Mucosa of stomach (tissue), 1 donor: ENCODE measurements around the gene FGF3.

Experiments
- H3K27me3 ChIP-seq: one replicate; pipeline ENCODE4 v1.7.0; 2013; ENCODE audit warnings: mild to moderate bottlenecking, low read length; ENCODE audit not compliant: control insufficient read depth, insufficient read depth
- H3K36me3 ChIP-seq: one replicate; pipeline ENCODE4 v1.7.0; 2013; ENCODE audit warnings: low read length; ENCODE audit not compliant: control insufficient read depth, insufficient read depth
- H3K4me1 ChIP-seq: one replicate; pipeline ENCODE4 v1.7.0; 2013; ENCODE audit warnings: mild to moderate bottlenecking, low read length; ENCODE audit not compliant: control insufficient read depth, insufficient read depth
- H3K4me3 ChIP-seq: one replicate; pipeline ENCODE4 v1.7.0; 2013; ENCODE audit warnings: low read length
- H3K9ac ChIP-seq: one replicate; pipeline ENCODE4 v1.7.0; 2013; ENCODE audit warnings: mild to moderate bottlenecking, low read length, moderate library complexity
- H3K9me3 ChIP-seq: one replicate; pipeline ENCODE4 v1.7.0; 2013; ENCODE audit warnings: mild to moderate bottlenecking, low read length, moderate library complexity; ENCODE audit not compliant: control insufficient read depth
- donor health status: Pancreatic carcinoma.

Gene FGF3

DNA sequence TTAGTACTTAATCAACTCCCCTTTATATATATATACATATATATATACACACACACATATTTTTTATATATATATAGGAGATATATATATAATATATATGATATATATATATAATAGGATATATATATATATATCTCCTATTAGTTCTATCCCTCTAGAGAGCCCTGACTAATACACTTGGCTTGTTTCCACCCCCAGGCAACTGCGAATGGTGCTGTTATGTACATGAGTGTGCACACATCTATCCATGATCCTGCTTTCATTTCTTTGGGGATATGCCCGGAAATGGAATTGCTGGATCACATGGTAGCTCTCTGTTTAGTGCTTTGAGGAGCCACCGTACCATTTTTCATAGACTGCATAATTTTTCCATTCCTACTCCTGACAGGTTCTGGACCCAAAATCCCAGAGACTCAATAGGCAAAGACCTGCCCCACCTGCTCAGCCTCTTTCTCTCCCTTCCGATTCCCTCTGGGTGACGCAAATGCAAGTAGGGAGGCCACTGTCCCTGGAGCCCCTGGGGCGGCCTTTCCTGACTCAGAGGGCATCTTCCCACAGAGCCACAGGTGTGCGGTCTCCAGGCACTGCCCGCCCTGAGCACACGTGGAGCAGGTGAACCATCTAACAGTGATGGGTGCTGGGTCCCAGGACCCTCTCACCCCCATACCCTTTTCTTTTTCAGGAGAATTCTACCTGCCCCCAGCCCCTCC lies 12.0 kb downstream of the FGF3 start:
- Histone ChIP-seq H3K27me3 (peaks cover 17% of the 10 kb centered on the region), H3K4me1 (no peaks in the 10 kb centered on the region), H3K4me3 (no peak overlapping the region), H3K36me3 (no peaks in the 10 kb centered on the region), H3K9me3 (no peaks in the 10 kb centered on the region), H3K9ac (no peak overlapping the region)

DNA sequence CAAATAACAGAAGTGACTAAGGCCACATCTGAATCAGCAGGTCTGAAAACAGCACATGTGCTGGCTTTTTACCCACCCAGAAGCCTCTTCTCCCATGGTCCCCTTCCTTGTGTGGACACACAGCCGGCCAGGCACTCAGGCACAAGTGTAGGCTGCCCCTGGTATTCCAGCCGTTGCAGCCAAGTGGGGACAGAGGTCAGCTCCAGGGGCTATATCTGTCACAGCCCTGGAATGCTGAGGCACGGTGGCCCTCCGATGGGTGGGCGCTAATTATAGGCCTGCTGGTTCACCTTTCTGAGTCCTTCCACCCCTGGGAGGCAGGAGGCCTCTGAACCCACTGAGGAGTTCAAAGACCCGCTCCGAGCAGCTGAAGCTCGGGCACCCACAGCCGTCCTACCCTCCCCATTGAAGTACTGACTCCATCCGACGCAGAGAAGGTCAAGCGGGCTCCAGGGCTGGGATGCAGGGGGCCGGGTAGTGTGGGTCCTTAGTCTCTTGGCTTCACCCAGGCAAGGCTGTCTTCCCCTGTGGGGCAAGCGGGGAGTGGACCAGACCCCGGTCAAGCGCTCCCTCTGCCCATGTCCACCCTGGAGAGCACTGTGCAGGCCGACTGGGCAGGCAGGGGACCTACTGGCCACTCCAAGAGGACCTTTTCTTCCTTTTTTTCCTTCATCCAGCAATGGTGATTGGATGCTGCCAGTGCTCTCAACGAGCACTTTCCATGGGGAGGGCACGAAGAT lies 14.3 kb downstream of the FGF3 start:
- H3K4me1 ChIP-seq, result no peaks in the 10 kb centered on the region
- H3K9ac ChIP-seq, result no peak overlapping the region
- no peak overlapping the region for H3K4me3 ChIP-seq
- H3K36me3 ChIP-seq, result no peaks in the 10 kb centered on the region
- no peaks in the 10 kb centered on the region for H3K9me3 ChIP-seq
- H3K27me3 ChIP-seq, result peaks cover 5% of the 10 kb centered on the region

DNA sequence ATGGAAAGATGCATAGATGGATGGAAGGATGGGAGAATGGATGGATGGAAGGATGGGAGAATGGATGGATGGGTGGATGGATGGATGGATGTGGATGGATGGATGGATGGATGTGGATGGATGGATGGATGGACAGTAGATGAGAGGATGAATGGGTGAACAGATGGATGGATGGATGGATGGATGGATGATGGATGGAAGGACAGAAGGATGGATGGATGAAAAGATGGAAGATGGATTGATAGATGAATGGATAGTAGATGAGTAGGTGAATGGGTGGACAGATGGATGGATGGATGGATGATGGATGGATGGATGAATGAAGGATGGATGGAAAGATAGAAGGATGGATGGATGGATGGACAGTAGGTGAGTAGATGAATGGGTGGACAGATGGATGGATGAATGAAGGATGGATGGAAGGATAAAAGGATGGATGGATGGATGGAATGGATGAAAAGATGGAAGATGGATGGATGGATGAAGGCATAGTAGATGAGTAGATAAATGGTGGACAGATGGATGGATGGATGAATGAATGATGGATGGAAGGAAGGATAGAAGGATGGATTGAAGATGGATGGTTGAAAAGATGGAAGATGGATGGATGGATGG lies 15.5 kb downstream of the FGF3 start:
- Histone ChIP-seq H3K4me1 (no peaks in the 10 kb centered on the region), H3K9me3 (no peaks in the 10 kb centered on the region), H3K4me3 (no peak overlapping the region), H3K27me3 (peaks cover 5% of the 10 kb centered on the region), H3K9ac (no peak overlapping the region), H3K36me3 (no peaks in the 10 kb centered on the region)

DNA sequence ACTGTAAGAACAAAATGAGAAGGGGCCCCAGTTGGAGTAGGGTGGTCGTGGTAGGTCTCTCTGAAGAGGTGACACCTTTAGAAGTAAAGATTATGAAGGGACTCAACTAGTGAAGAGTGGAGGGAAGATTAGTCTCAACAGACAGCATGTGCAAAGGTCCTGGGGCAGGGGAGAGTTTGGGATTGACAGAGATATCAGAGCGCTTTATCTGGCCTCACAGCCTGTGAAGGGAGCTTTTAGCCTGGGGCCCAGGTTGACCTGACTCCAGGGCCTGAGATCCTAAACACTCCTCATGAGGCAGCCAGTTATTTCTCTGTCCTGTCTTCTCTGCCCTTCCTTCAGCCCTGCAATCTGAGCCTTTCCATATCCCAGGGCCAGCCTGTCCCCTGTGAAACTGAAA lies 16.2 kb downstream of the FGF3 start:
- peaks cover 4% of the 10 kb centered on the region for H3K27me3 ChIP-seq

DNA sequence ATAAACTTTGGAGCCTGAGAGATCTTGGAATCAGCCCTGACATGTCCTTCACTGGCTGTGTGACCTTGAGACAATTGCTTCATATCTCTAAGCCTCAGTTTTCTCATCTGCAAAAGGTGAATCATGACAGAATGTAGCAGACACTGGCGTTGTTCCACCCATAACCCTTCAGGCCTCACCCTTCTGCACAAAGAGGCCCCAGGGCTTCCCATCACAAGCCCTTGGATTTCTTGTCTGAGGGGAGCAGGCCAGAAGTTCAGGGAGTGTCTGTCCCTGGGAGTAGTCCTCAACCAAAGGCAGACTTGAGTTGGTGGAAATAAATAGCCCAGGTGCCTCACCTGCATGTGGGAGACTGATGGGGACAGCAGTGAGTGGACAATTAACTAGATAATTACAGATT lies 16.6 kb downstream of the FGF3 start:
- no peak overlapping the region for H3K4me3 ChIP-seq
- no peaks in the 10 kb centered on the region for H3K4me1 ChIP-seq
- H3K27me3 ChIP-seq, result peaks cover 6% of the 10 kb centered on the region
- H3K36me3 ChIP-seq, result no peaks in the 10 kb centered on the region
- H3K9me3 ChIP-seq, result no peaks in the 10 kb centered on the region
- H3K9ac ChIP-seq, result no peak overlapping the region

More for the DNA sequence above, 16.2 kb downstream of the FGF3 start:
- no peak overlapping the region for H3K4me3 ChIP-seq
- no peaks in the 10 kb centered on the region for H3K9me3 ChIP-seq
- H3K36me3 ChIP-seq, result no peaks in the 10 kb centered on the region
- no peaks in the 10 kb centered on the region for H3K4me1 ChIP-seq
- no peak overlapping the region for H3K9ac ChIP-seq

DNA sequence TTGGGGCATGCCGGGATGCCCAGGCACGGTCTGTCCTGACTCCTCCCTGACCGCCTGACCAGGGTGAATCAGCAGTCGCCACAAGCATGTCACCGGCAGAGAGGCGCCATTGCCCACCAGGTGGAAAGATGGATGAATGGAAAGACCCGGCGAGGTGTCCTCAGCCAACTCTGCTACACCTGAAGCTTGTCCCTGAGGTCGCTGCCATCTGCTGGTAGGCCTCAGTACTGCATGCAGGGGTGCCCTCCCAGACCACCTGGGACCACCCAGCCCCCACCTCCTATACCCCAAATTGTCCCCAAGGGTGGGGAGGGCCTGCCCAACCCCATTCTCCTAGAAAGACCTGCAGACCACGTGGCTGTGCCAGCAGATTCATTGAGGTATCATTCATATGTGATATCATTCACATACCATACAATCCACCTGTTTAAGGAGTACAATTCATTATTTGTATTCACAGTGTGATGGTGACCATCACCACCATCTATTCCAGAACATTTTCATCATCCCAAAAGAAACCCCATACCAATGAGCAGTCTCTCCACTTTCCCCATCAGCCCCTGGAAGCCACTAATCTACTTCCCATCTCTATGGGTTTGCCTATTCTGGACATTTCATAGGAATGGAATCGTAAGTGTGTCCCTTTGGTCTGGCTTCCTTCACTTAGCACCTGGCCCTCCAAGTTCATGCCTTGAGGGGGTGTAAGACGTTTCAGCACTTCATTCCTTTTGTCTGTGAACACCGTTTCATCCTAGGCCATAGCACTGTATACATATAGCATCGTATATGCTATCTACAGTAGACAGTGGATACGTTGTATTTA lies 17.5 kb downstream of the FGF3 start:
- Histone ChIP-seq H3K4me3 (no peak overlapping the region), H3K9me3 (no peaks in the 10 kb centered on the region), H3K9ac (no peak overlapping the region), H3K36me3 (no peaks in the 10 kb centered on the region), H3K27me3 (peaks cover 6% of the 10 kb centered on the region), H3K4me1 (no peaks in the 10 kb centered on the region)

DNA sequence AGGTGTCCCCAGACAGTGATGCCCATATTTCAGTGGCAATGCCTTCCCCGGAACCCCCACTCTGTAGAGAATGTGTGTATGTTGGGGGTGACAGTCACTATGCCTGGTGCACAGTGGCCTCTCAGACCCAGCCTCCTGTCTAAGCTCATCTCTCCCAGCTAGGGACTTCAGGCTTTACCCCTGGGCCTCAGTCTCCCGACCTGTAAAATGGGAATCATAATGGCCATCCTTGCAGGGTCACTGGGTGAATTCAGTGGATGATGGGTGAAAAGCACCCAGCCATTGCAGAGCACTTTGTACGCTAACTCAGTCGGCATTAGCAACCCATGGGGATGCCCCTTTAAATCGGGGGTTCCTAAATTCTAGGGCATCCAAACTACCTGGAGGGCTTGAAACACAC lies 18.9 kb downstream of the FGF3 start:
- Histone ChIP-seq H3K27me3 (peaks cover 6% of the 10 kb centered on the region), H3K4me3 (no peak overlapping the region), H3K36me3 (no peaks in the 10 kb centered on the region), H3K4me1 (no peaks in the 10 kb centered on the region), H3K9me3 (no peaks in the 10 kb centered on the region), H3K9ac (no peak overlapping the region)

DNA sequence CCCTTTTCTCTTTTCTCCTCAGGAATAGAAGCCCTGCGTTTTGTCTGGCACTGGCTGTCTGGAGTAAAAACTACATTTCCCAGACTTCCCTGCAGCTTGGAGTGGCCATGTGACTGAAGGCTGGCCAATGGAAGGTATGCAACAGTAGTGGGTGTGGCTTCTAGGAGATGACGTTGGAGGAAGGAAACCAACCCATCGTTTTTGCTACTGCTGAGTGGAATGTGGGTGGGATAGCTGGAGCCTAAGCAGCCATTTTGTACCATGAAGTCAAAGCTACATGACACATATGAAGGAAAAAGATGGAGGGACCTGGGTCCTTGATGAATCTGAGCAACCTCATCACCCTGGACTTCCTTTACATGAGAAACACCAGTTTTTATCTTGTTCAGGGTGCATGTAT lies 19.6 kb downstream of the FGF3 start:
- no peaks in the 10 kb centered on the region for H3K9me3 ChIP-seq
- no peak overlapping the region for H3K9ac ChIP-seq
- H3K36me3 ChIP-seq, result no peaks in the 10 kb centered on the region
- peaks cover 6% of the 10 kb centered on the region for H3K27me3 ChIP-seq
- no peak overlapping the region for H3K4me3 ChIP-seq
- H3K4me1 ChIP-seq, result no peaks in the 10 kb centered on the region

DNA sequence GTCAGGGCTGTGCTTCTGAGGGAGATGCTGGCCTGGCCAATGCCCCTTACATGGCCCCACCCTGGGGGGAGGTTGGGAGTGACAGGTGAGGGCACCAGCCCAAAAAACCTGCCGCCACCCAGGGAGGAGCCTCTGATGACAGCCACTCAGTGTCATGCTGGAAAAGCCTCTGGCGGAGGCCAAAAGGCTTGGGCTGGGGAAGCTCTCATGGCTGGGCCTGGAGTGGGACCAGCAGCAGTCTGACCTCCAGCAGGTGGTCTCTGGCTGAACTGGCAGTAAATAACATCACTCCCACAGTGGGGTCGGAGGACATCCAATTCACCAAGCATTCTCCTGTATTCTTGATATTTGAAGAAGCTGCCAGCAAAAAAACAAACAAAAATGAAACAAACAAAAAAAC lies 20.1 kb downstream of the FGF3 start:
- Histone ChIP-seq H3K4me1 (no peaks in the 10 kb centered on the region), H3K4me3 (no peak overlapping the region), H3K9me3 (no peaks in the 10 kb centered on the region), H3K36me3 (no peaks in the 10 kb centered on the region), H3K9ac (no peak overlapping the region), H3K27me3 (peaks cover 6% of the 10 kb centered on the region)

DNA sequence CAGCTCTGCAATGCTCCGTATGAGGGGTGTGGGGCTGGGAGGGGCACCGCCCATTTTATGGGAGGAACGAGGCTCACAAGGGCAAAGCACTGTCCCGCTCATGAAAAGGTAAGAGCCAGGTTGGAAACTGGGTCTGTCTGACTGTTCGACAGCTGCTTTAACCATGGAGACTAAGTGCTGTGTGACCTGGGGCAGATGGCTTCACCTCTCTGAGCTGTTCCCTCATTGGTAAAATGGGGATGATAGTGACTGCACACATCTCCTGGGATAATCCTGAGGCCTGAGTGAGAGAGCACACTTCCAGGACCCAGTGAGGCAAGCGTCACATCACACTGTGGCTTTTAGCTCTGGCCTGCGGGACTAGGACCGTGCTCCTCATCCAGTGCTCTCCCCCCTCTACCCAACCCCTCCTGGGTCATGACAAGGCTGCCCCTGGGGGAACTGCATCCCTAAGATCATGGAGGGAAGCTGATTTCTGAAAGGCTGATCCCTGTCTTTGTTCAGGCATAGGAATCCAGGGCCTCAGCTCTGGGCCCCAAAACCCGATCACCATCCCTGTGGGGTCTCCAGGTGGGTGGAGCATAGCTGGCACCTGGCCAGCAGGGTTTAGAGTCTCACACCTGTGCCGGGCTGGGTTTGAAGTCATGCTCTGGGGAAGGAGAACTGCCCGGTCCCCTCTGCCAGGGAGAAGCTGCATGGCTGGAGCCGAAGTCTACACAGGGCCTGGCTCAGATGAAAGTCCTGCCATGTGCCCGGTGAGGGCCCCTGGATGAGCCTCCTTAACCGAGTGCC lies 21.3 kb downstream of the FGF3 start:
- Histone ChIP-seq H3K36me3 (no peaks in the 10 kb centered on the region), H3K9me3 (no peaks in the 10 kb centered on the region), H3K4me1 (no peaks in the 10 kb centered on the region), H3K27me3 (peaks cover 6% of the 10 kb centered on the region), H3K4me3 (no peak overlapping the region), H3K9ac (no peak overlapping the region)

DNA sequence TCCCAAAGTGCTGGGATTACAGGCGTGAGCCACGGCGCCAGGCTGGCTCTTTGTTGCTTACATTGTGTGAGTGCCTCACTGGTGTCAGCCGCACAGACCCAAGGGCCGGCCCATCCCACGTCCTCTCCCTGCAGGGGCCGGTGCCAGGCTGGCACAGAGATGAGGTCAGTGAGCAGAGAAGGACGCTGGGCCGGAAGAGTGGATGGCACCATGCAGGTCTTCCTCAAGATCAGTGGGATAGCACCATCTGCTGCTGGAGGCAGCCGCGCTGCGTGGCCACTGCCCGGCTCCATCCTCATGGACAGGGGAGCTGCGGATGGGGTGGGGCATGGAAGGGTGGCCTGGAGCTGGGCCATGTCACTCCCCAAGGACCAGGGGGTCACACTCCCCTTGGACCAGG lies 22.1 kb downstream of the FGF3 start:
- peaks cover 6% of the 10 kb centered on the region for H3K27me3 ChIP-seq
- no peak overlapping the region for H3K4me3 ChIP-seq
- H3K9ac ChIP-seq, result no peak overlapping the region
- no peaks in the 10 kb centered on the region for H3K9me3 ChIP-seq
- H3K36me3 ChIP-seq, result no peaks in the 10 kb centered on the region
- no peaks in the 10 kb centered on the region for H3K4me1 ChIP-seq
